Stimulated activated CD4-positive, alpha-beta T cell treated with anti-CD3 and anti-CD28 coated beads, Interleukin-15, amount 100 ng/mL, for 1 hour (primary cell): Measurements from ENCODE around the gene ITGB3BP.
"Not testable (repeated sequence)": the region's sequence is repeated elsewhere in the genome, so short reads cannot be mapped to it uniquely, and the experiment has no call there.

Experiments
- DNase-seq, 2 donors: peaks; one replicate each; pipeline ENCODE4 v3.0.0-alpha.2; 2020; ENCODE audit warnings: low read depth in 1 of 2, low spot score in 1 of 2

Gene ITGB3BP

GRCh38 chr1:63522891-63523728 lies at the start of gene ITGB3BP, which contains the start of gene EFCAB7:
Gene ITGB3BP (minus strand): TSS chr1:63523225. CDS start chr1:63523133, 92 bp downstream.
Gene EFCAB7 (plus strand): TSS chr1:63523525. CDS start chr1:63525573, 2,048 bp downstream.
- peak; percentile 61 to 75 for DNase-seq

- not testable (repeated sequence) for DNase-seq
Measured at GRCh38 chr1:63572686-63573085, 49.7 kb upstream of the ITGB3BP start.

- no peak for DNase-seq
Measured at GRCh38 chr1:63569640-63570316, 46.8 kb upstream of the ITGB3BP start.

- DNase-seq = no peak
Measured at GRCh38 chr1:63569068-63569467, 46.0 kb upstream of the ITGB3BP start.

- no peak for DNase-seq
Measured at GRCh38 chr1:63563745-63564144, 40.7 kb upstream of the ITGB3BP start.

- no peak for DNase-seq
Measured at GRCh38 chr1:63559357-63559756, 36.3 kb upstream of the ITGB3BP start.

- no peak for DNase-seq
Measured at GRCh38 chr1:63557365-63557987, 34.5 kb upstream of the ITGB3BP start.

GRCh38 chr1:63555480-63555879 lies 32.5 kb upstream of the ITGB3BP start:
- DNase-seq = no peak

- no peak for DNase-seq
Measured at GRCh38 chr1:63548877-63549276, 25.9 kb upstream of the ITGB3BP start.

- no peak for DNase-seq
Measured at GRCh38 chr1:63548303-63548702, 25.3 kb upstream of the ITGB3BP start.

- DNase-seq = no peak
Measured at GRCh38 chr1:63547621-63548294, 24.7 kb upstream of the ITGB3BP start.

GRCh38 chr1:63545780-63546179 lies 22.8 kb upstream of the ITGB3BP start:
- no peak for DNase-seq

- no peak for DNase-seq
Measured at GRCh38 chr1:63537940-63538339, 14.9 kb upstream of the ITGB3BP start.

- DNase-seq = no peak
Measured at GRCh38 chr1:63537006-63537405, 14.0 kb upstream of the ITGB3BP start.

- no peak for DNase-seq
Measured at GRCh38 chr1:63534406-63534805, 11.4 kb upstream of the ITGB3BP start.

- no peak for DNase-seq
Measured at GRCh38 chr1:63533931-63534330, 10.9 kb upstream of the ITGB3BP start.

GRCh38 chr1:63532727-63533126 lies 9.7 kb upstream of the ITGB3BP start:
- no peak for DNase-seq

- DNase-seq = no peak
Measured at GRCh38 chr1:63524201-63524600, 1.2 kb upstream of the ITGB3BP start.

- DNase-seq = no peak
Measured at GRCh38 chr1:63523738-63524137, 713 bp upstream of the ITGB3BP start.

- DNase-seq = no peak
Measured at GRCh38 chr1:63516629-63517028, 6.4 kb downstream of the ITGB3BP start.

GRCh38 chr1:63512584-63512983 lies 10.4 kb downstream of the ITGB3BP start:
- DNase-seq = no peak
